Fibroblast of peridontal ligament (primary cell): ENCODE measurements around the gene TUBB6.
A peak's percentile ranks its signal among the peaks of the same experiment; 100 is the strongest.

Experiments used
- DNase-seq: peaks from one replicate; pipeline ENCODE4 v3.0.0-alpha.2; 2010; ENCODE audit errors: extremely low read depth

Gene TUBB6

GRCh38 chr18:12338382-12338781 is 30.3 kb downstream of the TUBB6 start:
- DNase-seq, result no peak

GRCh38 chr18:12340945-12341660 is 33.1 kb downstream of the TUBB6 start:
- peak; percentile 48 for DNase-seq

- DNase-seq, result no peak
These were observed 34.6 kb downstream of the TUBB6 start for GRCh38 chr18:12342661-12343060.

- no peak for DNase-seq
These were observed 37.6 kb downstream of the TUBB6 start for GRCh38 chr18:12345491-12346239.

- no peak for DNase-seq
These were observed 38.2 kb downstream of the TUBB6 start for GRCh38 chr18:12346240-12346565.

GRCh38 chr18:12347895-12348294 is 39.9 kb downstream of the TUBB6 start:
- DNase-seq, result no peak

- no peak for DNase-seq
These were observed 44.1 kb downstream of the TUBB6 start for GRCh38 chr18:12352188-12352587.

- DNase-seq, result no peak
These were observed 51.5 kb downstream of the TUBB6 start for GRCh38 chr18:12359515-12359927.

GRCh38 chr18:12361770-12362378 is 53.8 kb downstream of the TUBB6 start:
- DNase-seq, result no peak

GRCh38 chr18:12362473-12363174 is 54.6 kb downstream of the TUBB6 start:
- no peak for DNase-seq

GRCh38 chr18:12366379-12366778 is 58.3 kb downstream of the TUBB6 start:
- no peak for DNase-seq

GRCh38 chr18:12366784-12367183 is 58.7 kb downstream of the TUBB6 start:
- no peak for DNase-seq

- no peak for DNase-seq
These were observed 61.2 kb downstream of the TUBB6 start for GRCh38 chr18:12369211-12369610.

GRCh38 chr18:12371590-12371989 is 63.5 kb downstream of the TUBB6 start:
- DNase-seq, result no peak

- DNase-seq, result no peak
These were observed 64.4 kb downstream of the TUBB6 start for GRCh38 chr18:12372406-12372805.

- no peak for DNase-seq
These were observed 65.2 kb downstream of the TUBB6 start for GRCh38 chr18:12373116-12373770.

- no peak for DNase-seq
These were observed 65.7 kb downstream of the TUBB6 start for GRCh38 chr18:12373771-12374116.

- no peak for DNase-seq
These were observed 66.4 kb downstream of the TUBB6 start for GRCh38 chr18:12374401-12374800.
